Activated CD4-positive, alpha-beta memory T cell treated with anti-CD3 and anti-CD28 coated beads, Interleukin-2, amount 10 ng/mL, durations not matched to agents 7 days and 5 days (primary cell): ENCODE data around the gene HSF5. TPM values are rescaled to one million over a fixed set of nuclear protein-coding genes. Genes with fewer than 3 reads are reported as not detected.
"Not testable (repeated sequence)": the region's sequence is repeated elsewhere in the genome, so short reads cannot be mapped to it uniquely, and the experiment has no call there.

Experiments used
- CTCF ChIA-PET: fragments of 350-600 bp; sonication (Branson Sonifier 250); formaldehyde crosslinking; loops from one replicate; lab custom pipeline; 2021; ENCODE audit warnings: antibody characterized with exemption, inconsistent platforms; lab: Charles Lee
- POLR2A ChIA-PET: fragments of 350-600 bp; sonication (Branson Sonifier 250); formaldehyde crosslinking; loops from one replicate; lab custom pipeline; 2021; ENCODE audit warnings: antibody characterized with exemption; lab: Charles Lee
- DNase-seq: peaks from one replicate; pipeline ENCODE4 v3.0.0-alpha.2; 2020
- H3K27ac Mint-ChIP-seq: one replicate; pipeline ENCODE4 v1.8.0; 2021; ENCODE audit warnings: mild to moderate bottlenecking, mixed read lengths
- H3K27me3 Mint-ChIP-seq: one replicate; pipeline ENCODE4 v1.8.0; 2021; ENCODE audit warnings: mixed read lengths
- H3K36me3 Mint-ChIP-seq: one replicate; pipeline ENCODE4 v1.8.0; 2021; ENCODE audit warnings: low read depth, mixed read lengths
- H3K4me1 Mint-ChIP-seq: one replicate; pipeline ENCODE4 v1.8.0; 2021; ENCODE audit warnings: mixed read lengths
- H3K4me3 Mint-ChIP-seq: one replicate; pipeline ENCODE4 v1.8.0; 2021; ENCODE audit warnings: mild to moderate bottlenecking, mixed read lengths
- H3K9me3 Mint-ChIP-seq: one replicate; pipeline ENCODE4 v1.8.0; 2021; ENCODE audit warnings: mixed read lengths
- total RNA-seq, 2 experiments: library from RNA; stranded (reverse); gene quantifications; one replicate each; pipeline ENCODE4 v1.2.3, GENCODE V29; 2021

Gene HSF5
- total RNA-seq, 2 experiments from 2014 or later, result 0.40 to 0.70 TPM

DNA sequence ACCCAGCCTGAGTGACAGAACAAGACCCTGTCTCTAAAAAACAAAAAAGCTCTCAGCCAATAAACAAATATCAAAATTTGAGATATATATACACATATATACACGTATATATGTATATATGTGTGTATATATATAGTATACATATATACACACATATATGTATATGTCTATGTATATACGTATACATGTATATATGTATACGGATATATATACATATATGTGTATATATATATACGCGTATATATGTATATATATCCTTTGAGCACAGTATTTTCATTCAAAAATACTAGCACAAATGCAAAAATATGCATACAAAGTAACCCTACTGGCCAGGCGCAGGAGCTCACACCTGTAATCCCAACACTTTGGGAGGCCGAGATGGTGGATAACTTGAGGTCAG, 13.2 kb upstream of the HSF5 start:
- peaks cover 54% of the 10 kb centered on the region for H3K36me3 Mint-ChIP-seq
- POLR2A ChIA-PET, result no interaction called here
- peaks cover 3% of the 10 kb centered on the region for H3K4me1 Mint-ChIP-seq
- H3K9me3 Mint-ChIP-seq, result no peaks in the 10 kb centered on the region
- H3K27ac Mint-ChIP-seq, result no peak overlapping the region
- no peaks in the 10 kb centered on the region for H3K27me3 Mint-ChIP-seq
- CTCF ChIA-PET, result interaction anchor here (1.4 kb wide), 1 partner anchor 13 kb away, joined by 3 read pairs; the partner anchor contains the start of gene HSF5
- no peak for DNase-seq
- no peak overlapping the region for H3K4me3 Mint-ChIP-seq

DNA sequence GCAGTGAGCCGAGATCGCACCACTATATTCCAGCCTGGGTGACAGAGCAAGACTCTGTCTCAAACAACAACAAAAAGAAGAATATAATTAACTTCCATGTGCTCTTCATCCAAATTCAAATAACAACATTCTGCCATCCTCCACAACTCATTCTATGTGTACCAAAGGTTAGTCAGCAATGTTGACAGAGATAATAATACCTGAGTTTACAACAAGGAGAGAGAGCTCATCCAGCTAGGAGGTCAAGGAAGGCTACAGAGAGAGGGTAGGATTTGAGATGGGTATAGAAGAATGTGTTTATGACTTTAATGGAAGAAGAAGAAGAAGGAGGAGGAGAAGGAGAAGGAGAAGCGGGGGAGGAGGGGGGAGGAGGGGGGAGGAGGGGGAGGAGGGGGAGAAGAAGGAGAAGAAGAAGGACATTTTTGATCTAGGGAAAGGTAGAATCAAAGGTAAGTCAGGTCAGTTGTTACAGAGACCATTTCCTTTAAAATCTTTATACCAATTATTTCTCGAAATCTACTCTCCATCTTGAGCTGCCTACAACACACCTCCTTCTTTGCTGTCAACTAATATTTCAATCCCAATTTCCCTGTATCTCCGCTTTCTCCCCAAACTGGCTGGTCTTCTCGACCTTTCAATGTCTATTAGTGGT, 10.1 kb upstream of the HSF5 start:
- H3K27me3 Mint-ChIP-seq, result no peaks in the 10 kb centered on the region
- peaks cover 11% of the 10 kb centered on the region for H3K4me1 Mint-ChIP-seq
- no peak overlapping the region for H3K27ac Mint-ChIP-seq
- DNase-seq, result no peak
- POLR2A ChIA-PET, result interaction anchor here (1.3 kb wide), 1 partner anchor 10 kb away, joined by 3 read pairs; the partner anchor contains the start of gene HSF5
- no peaks in the 10 kb centered on the region for H3K9me3 Mint-ChIP-seq
- H3K36me3 Mint-ChIP-seq, result peaks cover 56% of the 10 kb centered on the region
- CTCF ChIA-PET, result interaction anchor here (1.2 kb wide), 1 partner anchor 10 kb away, joined by 3 read pairs; the partner anchor contains the start of gene HSF5
- H3K4me3 Mint-ChIP-seq, result no peak overlapping the region

DNA sequence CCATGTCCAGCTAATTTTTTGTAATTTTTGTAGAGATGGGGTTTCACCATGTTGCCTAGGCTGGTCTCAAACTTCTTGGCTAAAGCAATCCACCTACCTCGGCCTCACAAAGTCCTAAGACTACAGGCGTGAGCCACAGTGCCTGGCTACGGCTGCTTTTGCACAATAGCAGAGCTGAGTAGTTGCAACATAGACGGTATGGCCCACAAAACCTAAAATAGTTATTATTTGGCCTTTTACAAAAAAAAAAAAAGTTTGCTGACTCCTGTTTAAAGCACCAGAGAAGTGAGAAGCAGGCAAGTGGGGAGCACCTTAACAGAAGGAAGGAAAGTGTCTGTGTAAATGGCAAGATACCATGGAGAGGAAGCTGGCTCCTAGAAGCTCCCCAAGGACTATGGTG, 5.3 kb upstream of the HSF5 start:
- H3K27ac Mint-ChIP-seq, result no peak overlapping the region
- CTCF ChIA-PET, result interaction anchor here (0.8 to 1.1 kb wide), 2 partner anchors 58 to 176 kb away, joined by 3 to 4 read pairs; no protein-coding TSS in a partner anchor
- H3K9me3 Mint-ChIP-seq, result no peaks in the 10 kb centered on the region

DNA sequence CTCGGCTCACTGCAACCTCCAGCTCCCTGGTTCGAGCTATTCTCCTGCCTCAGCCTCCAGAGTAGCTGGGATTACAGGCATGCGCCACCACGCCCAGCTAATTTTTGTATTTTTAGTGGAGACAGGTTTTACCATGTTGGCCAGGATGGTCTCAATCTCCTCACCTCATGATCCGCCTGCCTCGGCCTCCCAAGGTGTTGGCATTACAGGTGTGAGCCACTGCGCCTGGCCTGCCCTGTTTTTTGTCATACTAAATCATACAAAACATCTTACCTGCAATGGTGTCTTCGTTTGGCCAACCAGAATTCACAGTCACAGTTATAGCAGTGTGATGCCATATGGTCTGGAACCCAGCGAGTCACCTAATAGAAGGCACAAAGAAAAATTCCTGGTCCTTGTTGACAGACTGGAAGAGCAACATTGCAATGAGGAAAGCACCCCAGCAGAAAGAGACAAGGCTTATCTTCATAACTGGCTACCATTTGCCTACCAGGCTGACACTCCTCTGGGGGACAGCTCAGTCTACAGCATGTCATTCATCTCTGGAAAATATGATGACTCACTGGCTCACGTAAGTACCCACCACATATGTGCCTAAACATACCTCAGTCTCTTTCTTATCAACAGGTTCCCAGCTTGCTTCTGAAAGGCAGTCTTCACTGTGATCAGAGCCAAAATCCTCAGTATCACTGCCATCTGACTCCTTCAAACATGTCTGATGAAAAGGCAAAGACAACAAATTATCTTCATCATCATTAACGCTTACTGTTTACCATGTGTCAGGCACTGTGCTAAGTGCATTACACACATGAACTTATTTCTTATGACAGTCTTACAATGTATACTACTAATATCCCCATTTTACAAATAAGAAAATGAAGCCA, 4.3 kb upstream of the HSF5 start:
- peak overlapping the region; percentile 12 for H3K27ac Mint-ChIP-seq

More for the DNA sequence above, 5.3 kb upstream of the HSF5 start:
- DNase-seq, result no peak
- POLR2A ChIA-PET, result interaction anchor here (1.0 to 1.1 kb wide), 2 partner anchors 25 to 159 kb away, joined by 3 to 4 read pairs; no protein-coding TSS in a partner anchor
- Mint-ChIP-seq H3K4me1 (peaks cover 21% of the 10 kb centered on the region), H3K4me3 (no peak overlapping the region), H3K27me3 (no peaks in the 10 kb centered on the region), H3K36me3 (peaks cover 78% of the 10 kb centered on the region)

DNA sequence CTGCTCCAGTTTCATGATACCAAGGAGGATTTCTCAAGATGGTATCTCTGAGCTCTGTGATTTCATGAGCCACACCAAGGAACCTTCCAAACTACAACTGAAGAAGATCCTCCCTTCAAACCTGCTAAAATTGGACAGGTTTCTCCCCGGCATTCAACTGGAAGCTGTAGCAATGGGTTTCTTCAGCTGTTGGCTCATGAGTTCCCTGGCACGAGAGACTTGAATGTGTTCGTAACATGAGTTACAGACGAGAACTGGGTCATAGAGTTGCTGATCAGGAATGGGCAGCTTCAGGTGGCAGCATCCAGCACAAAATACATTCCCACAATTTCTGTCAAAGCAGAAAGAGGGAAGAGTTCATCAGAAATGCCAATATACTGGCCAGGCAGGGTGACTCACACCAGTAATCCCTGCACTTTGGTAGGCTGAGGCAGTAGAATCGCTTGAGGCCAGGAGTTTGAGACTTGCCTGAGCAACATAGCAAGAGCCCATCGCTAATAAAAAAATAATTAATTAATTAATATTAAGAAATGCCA, 3.4 kb upstream of the HSF5 start:
- H3K36me3 Mint-ChIP-seq, result peaks cover 71% of the 10 kb centered on the region
- no peak overlapping the region for H3K27ac Mint-ChIP-seq
- DNase-seq, result no peak
- ChIA-PET CTCF (interaction anchor here (1.0 kb wide), 1 partner anchor 242 kb away, joined by 3 read pairs; no protein-coding TSS in a partner anchor), POLR2A (no interaction called here)
- H3K4me3 Mint-ChIP-seq, result no peak overlapping the region
- no peaks in the 10 kb centered on the region for H3K9me3 Mint-ChIP-seq
- H3K27me3 Mint-ChIP-seq, result no peaks in the 10 kb centered on the region
- H3K4me1 Mint-ChIP-seq, result peaks cover 28% of the 10 kb centered on the region

More for the DNA sequence above, 4.3 kb upstream of the HSF5 start:
- ChIA-PET POLR2A (interaction anchor here (0.8 to 1.1 kb wide), 3 partner anchors 15 to 158 kb away, joined by 3 to 4 read pairs (median 4); no protein-coding TSS in a partner anchor), CTCF (interaction anchor here (1.0 to 1.1 kb wide), 3 partner anchors 26 to 242 kb away, joined by 3 to 4 read pairs (median 3); no protein-coding TSS in a partner anchor)
- Mint-ChIP-seq H3K9me3 (no peaks in the 10 kb centered on the region), H3K4me1 (peaks cover 24% of the 10 kb centered on the region), H3K4me3 (no peak overlapping the region), H3K27me3 (no peaks in the 10 kb centered on the region), H3K36me3 (peaks cover 78% of the 10 kb centered on the region)
- DNase-seq, result no peak

DNA sequence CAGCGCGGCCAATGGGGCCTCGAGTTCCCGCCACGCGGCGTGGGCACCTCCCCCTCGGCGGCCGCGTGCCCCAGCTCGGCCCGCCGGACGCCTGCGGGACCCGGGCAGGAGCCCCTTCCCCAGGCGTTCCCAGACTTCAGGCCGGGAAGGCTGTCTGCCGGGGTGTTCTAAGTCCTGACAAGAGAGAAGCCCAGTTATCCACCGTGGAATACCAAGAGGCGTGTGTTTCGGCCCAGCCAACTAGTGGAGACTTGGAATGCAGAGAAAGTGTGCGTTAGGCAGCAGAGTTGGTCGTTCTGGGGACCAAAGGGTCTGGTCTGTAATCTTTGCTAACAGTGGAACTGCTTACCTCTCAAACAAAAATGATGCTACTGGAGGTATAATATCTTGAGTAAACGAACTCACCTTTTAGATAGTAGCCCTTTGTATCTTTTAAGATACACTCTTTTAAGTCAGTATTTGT, 251 bp upstream of the HSF5 start:
- no peak for DNase-seq
- ChIA-PET CTCF (interaction anchor here (0.6 to 1.4 kb wide), 18 partner anchors 10 to 634 kb away, joined by 3 to 17 read pairs (median 3); partner anchors contain the start of genes MTMR4 and RNF43), POLR2A (interaction anchor here (0.7 to 1.8 kb wide), 12 partner anchors 11 to 481 kb away, joined by 3 to 15 read pairs (median 3); partner anchors contain the start of genes MTMR4, SRSF1 and SUPT4H1)
- no peaks in the 10 kb centered on the region for H3K27me3 Mint-ChIP-seq
- peaks cover 46% of the 10 kb centered on the region for H3K36me3 Mint-ChIP-seq
- no peaks in the 10 kb centered on the region for H3K9me3 Mint-ChIP-seq
- no peak overlapping the region for H3K27ac Mint-ChIP-seq
- peaks cover 22% of the 10 kb centered on the region for H3K4me1 Mint-ChIP-seq
- peak overlapping the region; percentile 18 for H3K4me3 Mint-ChIP-seq

DNA sequence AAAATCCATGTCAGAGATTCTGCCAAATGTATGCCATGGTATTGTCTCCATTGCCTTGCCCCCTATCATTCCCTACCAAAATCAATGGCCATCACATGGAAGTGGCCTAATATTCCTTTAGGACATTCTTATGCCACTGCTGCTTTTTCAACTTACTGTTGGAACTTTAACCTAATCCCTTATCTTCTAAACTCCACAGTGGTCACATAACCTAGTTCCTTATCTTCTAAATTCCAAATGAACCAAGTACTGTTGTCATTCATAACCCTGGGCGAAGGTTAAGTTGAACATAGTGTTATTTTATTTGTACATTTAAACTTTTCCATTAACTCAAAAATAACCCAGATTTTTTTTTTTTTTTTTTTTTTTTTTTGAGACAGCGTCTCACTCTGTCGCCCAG, 3.6 kb downstream of the HSF5 start:
- no peak for DNase-seq
- Mint-ChIP-seq H3K36me3 (peaks cover 10% of the 10 kb centered on the region), H3K9me3 (no peaks in the 10 kb centered on the region), H3K27me3 (no peaks in the 10 kb centered on the region), H3K4me1 (peaks cover 12% of the 10 kb centered on the region), H3K4me3 (no peak overlapping the region), H3K27ac (no peak overlapping the region)
- ChIA-PET CTCF (no interaction called here), POLR2A (no interaction called here)

DNA sequence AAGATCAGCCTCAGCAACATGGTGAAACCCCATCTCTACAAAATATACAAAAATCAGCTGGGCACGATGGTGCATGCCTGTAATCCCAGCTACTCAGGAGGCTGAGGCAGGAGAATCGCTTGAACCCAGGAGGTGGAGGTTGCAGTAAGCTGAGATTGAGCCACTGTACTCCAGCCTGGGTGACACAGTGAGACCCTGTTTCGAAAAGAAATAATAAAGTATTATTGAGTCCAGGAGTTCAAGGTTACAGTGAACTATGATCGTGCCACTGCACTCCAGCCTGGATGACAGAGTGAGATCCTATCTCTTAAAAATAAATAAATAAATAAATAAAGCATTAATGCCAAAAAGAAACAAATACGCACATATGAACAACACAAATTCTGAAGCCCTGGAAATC, 6.4 kb downstream of the HSF5 start:
- H3K27me3 Mint-ChIP-seq, H3K36me3 Mint-ChIP-seq, POLR2A ChIA-PET, H3K9me3 Mint-ChIP-seq, CTCF ChIA-PET, H3K4me3 Mint-ChIP-seq, DNase-seq, H3K27ac Mint-ChIP-seq, H3K4me1 Mint-ChIP-seq: not testable (repeated sequence)

DNA sequence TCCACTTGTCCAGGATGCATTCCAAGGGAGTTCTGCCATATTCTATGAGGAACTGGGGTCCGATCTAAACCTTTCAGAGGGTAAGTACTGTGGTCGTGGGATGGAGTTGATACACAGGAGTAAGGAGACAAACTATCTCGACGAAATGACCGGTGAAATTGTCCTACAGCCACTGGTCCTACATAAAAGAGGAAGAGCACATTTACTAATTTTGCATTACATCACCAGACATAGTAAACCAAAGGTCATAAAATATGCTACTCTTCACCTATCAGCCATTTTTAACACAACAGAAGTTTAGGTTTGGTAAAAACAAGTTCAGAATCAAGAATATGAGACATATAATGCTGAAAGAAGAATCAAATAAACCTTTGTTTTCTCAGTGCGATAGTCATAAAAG, 8.1 kb downstream of the HSF5 start:
- POLR2A ChIA-PET, result no interaction called here
- no peaks in the 10 kb centered on the region for H3K4me1 Mint-ChIP-seq
- H3K9me3 Mint-ChIP-seq, result no peaks in the 10 kb centered on the region
- DNase-seq, result no peak
- H3K27ac Mint-ChIP-seq, result no peak overlapping the region
- H3K36me3 Mint-ChIP-seq, result no peaks in the 10 kb centered on the region
- H3K27me3 Mint-ChIP-seq, result no peaks in the 10 kb centered on the region
- CTCF ChIA-PET, result no interaction called here
- no peak overlapping the region for H3K4me3 Mint-ChIP-seq

DNA sequence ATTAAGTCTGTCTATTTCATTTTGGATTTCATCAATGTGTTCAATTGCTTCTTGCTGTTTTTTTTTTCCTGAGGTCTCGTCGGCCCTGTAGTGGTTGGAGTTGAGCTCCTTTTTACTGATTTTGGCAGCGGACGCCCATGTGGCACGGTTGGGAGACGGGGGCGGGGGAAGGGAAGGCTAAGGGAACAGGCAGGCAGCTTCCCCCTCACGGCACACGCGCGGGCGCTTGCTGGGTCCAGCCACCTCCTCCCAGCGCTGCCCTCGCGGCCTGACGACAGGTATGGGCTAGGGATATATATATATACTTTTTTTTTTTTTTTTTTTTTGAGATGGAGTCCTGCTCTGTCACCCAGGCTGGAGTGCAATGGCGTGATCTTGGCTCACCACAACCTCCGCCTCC, 11.4 kb downstream of the HSF5 start:
- DNase-seq, result no peak
- Mint-ChIP-seq H3K27ac (no peak overlapping the region), H3K4me1 (no peaks in the 10 kb centered on the region), H3K36me3 (no peaks in the 10 kb centered on the region), H3K4me3 (no peak overlapping the region), H3K27me3 (no peaks in the 10 kb centered on the region), H3K9me3 (no peaks in the 10 kb centered on the region)
- ChIA-PET CTCF (no interaction called here), POLR2A (no interaction called here)

DNA sequence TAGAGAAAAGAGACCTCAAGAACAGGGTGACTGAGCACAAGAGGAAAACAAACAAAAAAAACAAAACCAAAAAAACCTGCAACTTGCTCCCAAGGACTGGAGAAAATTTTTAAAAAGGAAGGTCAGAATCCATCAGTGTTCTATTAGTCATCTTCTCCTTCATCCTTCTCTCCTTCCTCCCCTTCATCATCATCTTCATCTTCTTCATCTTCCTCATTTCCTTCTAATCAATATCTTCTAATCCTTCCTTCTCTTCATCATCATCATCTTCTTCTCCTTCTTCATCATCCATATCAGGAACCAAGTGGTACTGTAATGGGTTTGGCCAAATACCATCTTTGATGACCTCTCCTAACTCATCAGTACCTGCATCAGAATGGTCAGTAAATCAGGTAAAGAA, 12.2 kb downstream of the HSF5 start:
- H3K36me3 Mint-ChIP-seq, result no peaks in the 10 kb centered on the region
- DNase-seq, result no peak
- no peaks in the 10 kb centered on the region for H3K4me1 Mint-ChIP-seq
- POLR2A ChIA-PET, result no interaction called here
- H3K27ac Mint-ChIP-seq, result no peak overlapping the region
- CTCF ChIA-PET, result no interaction called here
- H3K27me3 Mint-ChIP-seq, result no peaks in the 10 kb centered on the region
- H3K9me3 Mint-ChIP-seq, result no peaks in the 10 kb centered on the region
- H3K4me3 Mint-ChIP-seq, result no peak overlapping the region

DNA sequence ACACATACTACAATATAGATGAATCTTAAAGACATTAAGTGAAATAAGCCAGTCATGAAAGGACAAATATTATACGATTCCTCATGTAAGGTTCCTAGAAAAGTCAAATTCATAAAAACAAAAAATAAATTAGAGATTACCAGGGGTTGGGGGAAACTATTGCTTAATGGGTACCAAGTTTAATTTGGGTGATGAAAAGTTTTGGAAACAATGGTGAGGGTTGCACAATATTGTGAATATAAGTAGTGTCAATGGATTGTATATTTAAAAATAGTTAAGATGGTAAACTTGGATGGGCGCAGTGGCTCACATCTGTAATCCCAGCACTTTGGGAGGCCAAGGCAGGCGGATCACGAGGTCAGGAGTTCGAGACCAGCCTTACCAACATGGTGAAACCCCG, 17.9 kb downstream of the HSF5 start:
- no peak for DNase-seq
- H3K27ac Mint-ChIP-seq, result no peak overlapping the region
- H3K4me3 Mint-ChIP-seq, result no peak overlapping the region
- H3K9me3 Mint-ChIP-seq, result no peaks in the 10 kb centered on the region
- ChIA-PET CTCF (no interaction called here), POLR2A (no interaction called here)
- H3K36me3 Mint-ChIP-seq, result no peaks in the 10 kb centered on the region
- H3K27me3 Mint-ChIP-seq, result no peaks in the 10 kb centered on the region
- H3K4me1 Mint-ChIP-seq, result no peaks in the 10 kb centered on the region
